ENCODE measurements around the gene PSMD2. TPM values are rescaled to one million over a fixed set of nuclear protein-coding genes. Genes with fewer than 3 reads are reported as not detected.

PSMD2 gene
- total and polyA plus RNA-seq, 5 donors, result 161 to 230 (median 223) TPM

GRCh38 chr3:184305577-184305976 is 6.5 kb downstream of the PSMD2 start:
- DNase-seq (no peak), ATAC-seq (no peak)
- H3K4me3 ChIP-seq (ENCODE audit: low read length), result no peak overlapping the region
- H3K27me3 ChIP-seq (ENCODE audit: control insufficient read depth, insufficient read depth), result no peaks in the 10 kb centered on the region
- no peak overlapping the region for H3K27ac ChIP-seq (ENCODE audit: low read length)
- WGBS, result 55% methylated on average over 1 of the region's 1 CpG
- intact Hi-C loops (cut with DNase I), result no loop called here
- H3K9me3 ChIP-seq (ENCODE audit: control insufficient read depth, low read length), result no peaks in the 10 kb centered on the region
- H3K4me1 ChIP-seq (ENCODE audit: control insufficient read depth, insufficient read depth, low read length), result no peaks in the 10 kb centered on the region

DNA sequence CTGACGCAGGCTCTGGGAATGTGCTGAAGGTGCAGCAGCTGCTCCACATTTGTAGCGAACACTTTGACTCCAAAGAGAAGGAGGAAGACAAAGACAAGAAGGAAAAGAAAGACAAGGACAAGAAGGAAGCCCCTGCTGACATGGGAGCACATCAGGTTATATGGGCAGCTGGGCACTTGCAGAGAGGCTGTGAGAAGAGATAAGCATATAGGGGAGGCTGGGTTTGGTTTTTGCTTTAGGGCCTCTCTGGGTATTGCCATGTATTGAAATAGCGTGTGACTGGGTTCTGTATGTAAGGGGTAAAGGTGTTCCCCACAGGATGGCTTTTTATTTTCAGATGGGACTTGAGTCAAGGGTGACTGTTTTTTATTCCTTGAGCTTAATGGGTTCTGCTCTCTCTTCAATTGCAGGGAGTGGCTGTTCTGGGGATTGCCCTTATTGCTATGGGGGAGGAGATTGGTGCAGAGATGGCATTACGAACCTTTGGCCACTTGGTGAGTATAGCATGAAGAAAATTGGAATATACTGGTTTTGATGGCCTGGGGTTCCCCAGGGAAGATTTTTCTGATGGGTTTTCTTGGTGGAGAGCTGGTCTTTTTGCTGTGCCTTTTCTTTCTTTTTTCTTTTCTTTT is 7.4 kb downstream of the PSMD2 start:
- no peaks in the 10 kb centered on the region for H3K9me3 ChIP-seq (ENCODE audit: control insufficient read depth, low read length)
- ATAC-seq (no peak), DNase-seq (no peak)
- no peak overlapping the region for H3K27ac ChIP-seq (ENCODE audit: low read length)
- no peak overlapping the region for H3K4me3 ChIP-seq (ENCODE audit: low read length)
- no peaks in the 10 kb centered on the region for H3K27me3 ChIP-seq (ENCODE audit: control insufficient read depth, insufficient read depth)
- H3K4me1 ChIP-seq (ENCODE audit: control insufficient read depth, insufficient read depth, low read length), result no peaks in the 10 kb centered on the region
- intact Hi-C loops (cut with DNase I), result no loop called here
- WGBS, result 90% methylated on average over 4 of the region's 4 CpGs

DNA sequence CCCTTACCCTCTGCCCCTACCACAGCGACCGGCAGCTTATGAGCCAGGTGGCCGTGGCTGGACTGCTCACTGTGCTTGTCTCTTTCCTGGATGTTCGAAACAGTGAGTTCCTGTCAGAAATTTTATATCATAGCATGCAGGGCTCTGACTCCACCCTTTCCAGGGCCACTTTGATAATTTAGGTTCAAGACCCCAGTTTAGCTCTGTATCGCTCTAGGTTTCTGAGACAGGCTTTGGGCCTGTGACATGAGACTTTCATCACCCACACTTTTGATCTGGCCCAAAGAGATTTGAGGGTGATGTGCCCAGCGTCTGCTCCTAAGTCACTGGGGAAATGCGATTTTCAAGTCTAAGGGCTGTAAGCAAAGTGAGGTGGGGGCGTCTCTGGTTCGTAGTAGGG is 8.9 kb downstream of the PSMD2 start:
- ATAC-seq (no peak), DNase-seq (peak in 1 of 3 donors; percentile 3)
- 94% methylated on average over 9 of the region's 9 CpGs for WGBS
- no peak overlapping the region for H3K27ac ChIP-seq (ENCODE audit: low read length)
- intact Hi-C loops (cut with DNase I), result no loop called here
- no peaks in the 10 kb centered on the region for H3K9me3 ChIP-seq (ENCODE audit: control insufficient read depth, low read length)
- no peak overlapping the region for H3K4me3 ChIP-seq (ENCODE audit: low read length)
- no peaks in the 10 kb centered on the region for H3K27me3 ChIP-seq (ENCODE audit: control insufficient read depth, insufficient read depth)
- no peaks in the 10 kb centered on the region for H3K4me1 ChIP-seq (ENCODE audit: control insufficient read depth, insufficient read depth, low read length)

- H3K27me3 ChIP-seq (ENCODE audit: control insufficient read depth, insufficient read depth), result no peaks in the 10 kb centered on the region
- intact Hi-C loops (cut with DNase I), result no loop called here
- no peaks in the 10 kb centered on the region for H3K9me3 ChIP-seq (ENCODE audit: control insufficient read depth, low read length)
- DNase-seq (no peak), ATAC-seq (no peak)
- WGBS, result 60% methylated on average over 7 of the region's 7 CpGs
- no peaks in the 10 kb centered on the region for H3K4me1 ChIP-seq (ENCODE audit: control insufficient read depth, insufficient read depth, low read length)
- no peak overlapping the region for H3K4me3 ChIP-seq (ENCODE audit: low read length)
- no peak overlapping the region for H3K27ac ChIP-seq (ENCODE audit: low read length)
Observed at GRCh38 chr3:184308744-184309143, 9.7 kb downstream of the PSMD2 start.

GRCh38 chr3:184311633-184312032 is 12.6 kb downstream of the PSMD2 start:
- H3K9me3 ChIP-seq (ENCODE audit: control insufficient read depth, low read length), result no peaks in the 10 kb centered on the region
- intact Hi-C loops (cut with DNase I), result no loop called here
- ATAC-seq, result no peak
- H3K4me1 ChIP-seq (ENCODE audit: control insufficient read depth, insufficient read depth, low read length), result peaks cover 3% of the 10 kb centered on the region
- no peak overlapping the region for H3K4me3 ChIP-seq (ENCODE audit: low read length)
- H3K27me3 ChIP-seq (ENCODE audit: control insufficient read depth, insufficient read depth), result no peaks in the 10 kb centered on the region
- H3K27ac ChIP-seq (ENCODE audit: low read length), result no peak overlapping the region
- no peak for DNase-seq

GRCh38 chr3:184314363-184314699 is 15.3 kb downstream of the PSMD2 start, which contains the start of gene EIF4G1:
EIF4G1 (plus strand) TSS chr3:184314606; CDS start chr3:184315797, 1,191 bp downstream.
- DNase-seq (peak; percentile 96 to 98 (median 98)), ATAC-seq (peak; percentile 84 to 94)
- Histone ChIP-seq H3K4me1 (ENCODE audit: control insufficient read depth, insufficient read depth, low read length) (peaks cover 12% of the 10 kb centered on the region), H3K27me3 (ENCODE audit: control insufficient read depth, insufficient read depth) (no peaks in the 10 kb centered on the region), H3K27ac (ENCODE audit: low read length) (peak within 1 kb of the TSS; percentile 97), H3K9me3 (ENCODE audit: control insufficient read depth, low read length) (no peaks in the 10 kb centered on the region), H3K4me3 (ENCODE audit: low read length) (peak within 1 kb of the TSS; percentile 98)
- under 1% methylated on average over 40 of the region's 40 CpGs for WGBS
- intact Hi-C loops (cut with DNase I), result loop anchor here in 1 of 4 donors (2.0 kb wide), 1 partner anchor 48 kb away; no protein-coding TSS in a partner anchor

DNA sequence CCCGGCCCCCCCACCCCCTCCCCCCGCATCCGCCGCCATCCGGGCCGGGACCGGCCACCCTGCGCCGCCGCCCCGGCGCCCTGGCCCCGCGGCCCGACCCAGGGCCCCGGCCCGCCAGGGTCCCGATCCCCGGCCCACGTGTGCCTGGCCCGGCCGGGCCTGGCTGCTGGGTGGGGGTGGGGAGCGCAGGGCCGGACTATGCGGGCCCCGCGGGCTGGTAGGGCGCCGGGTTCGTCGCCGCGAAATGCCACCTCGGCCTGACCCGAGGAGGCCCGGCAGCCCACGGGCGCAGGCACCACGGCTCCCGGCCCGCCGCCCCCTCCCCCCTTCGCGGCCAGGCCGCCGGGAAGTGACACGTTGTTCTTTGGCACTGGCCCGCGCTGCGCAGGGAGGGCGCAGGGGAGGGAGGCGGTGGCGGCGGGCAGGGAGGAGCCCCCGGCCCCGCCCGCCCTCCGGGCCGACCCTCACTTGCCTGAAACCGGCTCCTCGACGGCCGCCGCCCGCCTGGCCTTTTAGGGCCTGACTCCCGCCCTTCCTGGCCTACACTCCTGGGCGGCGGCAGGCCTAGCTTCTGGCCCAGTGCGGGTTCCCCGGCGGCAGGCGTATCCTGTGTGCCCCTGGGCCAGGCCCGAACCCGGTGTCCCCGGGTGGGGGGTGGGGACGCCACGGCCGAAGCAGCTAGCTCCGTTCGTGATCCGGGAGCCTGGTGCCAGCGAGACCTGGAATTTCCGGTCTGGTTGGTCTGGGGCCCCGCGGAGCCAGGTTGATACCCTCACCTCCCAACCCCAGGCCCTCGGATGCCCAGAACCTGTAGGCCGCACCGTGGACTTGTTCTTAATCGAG is 15.9 kb downstream of the PSMD2 start:
- H3K4me1 ChIP-seq (ENCODE audit: control insufficient read depth, insufficient read depth, low read length), result peaks cover 17% of the 10 kb centered on the region
- ATAC-seq (peak; percentile 86 to 90), DNase-seq (peak; percentile 95 to 97 (median 96))
- no peaks in the 10 kb centered on the region for H3K9me3 ChIP-seq (ENCODE audit: control insufficient read depth, low read length)
- intact Hi-C loops (cut with DNase I), result loop anchor here in 1 of 4 donors (2.0 kb wide), 1 partner anchor 48 kb away; no protein-coding TSS in a partner anchor
- peak overlapping the region; percentile 97 for H3K27ac ChIP-seq (ENCODE audit: low read length)
- WGBS, result under 1% methylated on average over 88 of the region's 89 CpGs
- peak overlapping the region; percentile 98 for H3K4me3 ChIP-seq (ENCODE audit: low read length)
- no peaks in the 10 kb centered on the region for H3K27me3 ChIP-seq (ENCODE audit: control insufficient read depth, insufficient read depth)

DNA sequence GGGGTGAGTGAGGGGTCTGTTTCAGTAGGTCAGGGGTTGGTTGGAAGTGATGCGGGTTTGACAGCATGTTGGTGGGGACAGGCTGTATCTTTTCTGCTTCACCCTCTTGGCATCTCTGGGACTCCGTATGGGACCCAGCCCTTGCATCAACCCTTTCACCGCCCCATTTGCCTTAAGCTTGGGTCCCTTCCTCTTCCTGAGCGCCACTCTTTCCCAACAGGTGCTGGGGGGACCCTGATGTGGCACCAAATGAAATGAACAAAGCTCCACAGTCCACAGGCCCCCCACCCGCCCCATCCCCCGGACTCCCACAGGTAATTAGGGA is 16.5 kb downstream of the PSMD2 start:
- no peaks in the 10 kb centered on the region for H3K27me3 ChIP-seq (ENCODE audit: control insufficient read depth, insufficient read depth)
- H3K9me3 ChIP-seq (ENCODE audit: control insufficient read depth, low read length), result no peaks in the 10 kb centered on the region
- H3K4me3 ChIP-seq (ENCODE audit: low read length), result peak overlapping the region; percentile 98
- intact Hi-C loops (cut with DNase I), result loop anchor here in 1 of 4 donors (2.0 kb wide), 1 partner anchor 47 kb away; no protein-coding TSS in a partner anchor
- peaks cover 17% of the 10 kb centered on the region for H3K4me1 ChIP-seq (ENCODE audit: control insufficient read depth, insufficient read depth, low read length)
- 6% methylated on average over 6 of the region's 6 CpGs for WGBS
- H3K27ac ChIP-seq (ENCODE audit: low read length), result peak overlapping the region; percentile 97
- DNase-seq (no peak), ATAC-seq (peak in 1 of 2 donors; percentile 0)

DNA sequence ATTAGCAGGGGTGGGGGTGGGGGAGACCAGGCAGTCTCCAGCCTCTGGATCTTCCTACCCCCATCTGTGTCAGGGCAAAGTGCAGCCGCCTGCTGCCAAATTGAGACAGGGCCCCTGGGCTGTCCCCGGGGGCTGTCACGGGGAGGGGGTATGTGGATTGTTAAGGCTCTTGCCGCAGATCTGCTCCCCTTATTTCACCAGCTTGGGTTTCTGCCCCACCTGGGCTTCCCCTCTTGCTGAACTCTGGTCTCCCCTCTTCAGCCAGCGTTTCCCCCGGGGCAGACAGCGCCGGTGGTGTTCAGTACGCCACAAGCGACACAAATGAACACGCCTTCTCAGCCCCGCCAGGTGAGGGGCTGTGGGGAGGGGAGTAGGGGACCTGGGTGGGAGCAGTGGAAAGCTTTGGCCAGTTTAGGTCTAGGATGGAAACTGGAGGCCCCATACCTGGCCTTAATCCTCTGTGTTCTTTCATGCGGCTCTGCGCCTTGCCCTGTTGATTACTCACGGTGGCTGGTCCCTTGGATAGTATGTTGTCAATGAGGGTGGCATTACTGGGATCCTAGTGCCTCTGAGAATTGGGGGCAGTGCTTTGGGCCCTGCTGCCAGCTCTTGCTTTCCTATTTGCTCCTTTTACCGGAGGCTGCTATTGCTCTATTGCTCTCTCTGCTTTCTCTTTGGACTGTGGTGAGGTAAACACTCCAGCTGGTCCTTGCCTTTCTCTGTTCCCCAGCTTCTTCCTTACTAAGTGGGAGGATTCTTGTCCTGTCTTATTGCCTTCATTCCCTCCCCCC is 17.0 kb downstream of the PSMD2 start:
- DNase-seq, result peak in 2 of 3 donors; percentile 60 to 63

DNA sequence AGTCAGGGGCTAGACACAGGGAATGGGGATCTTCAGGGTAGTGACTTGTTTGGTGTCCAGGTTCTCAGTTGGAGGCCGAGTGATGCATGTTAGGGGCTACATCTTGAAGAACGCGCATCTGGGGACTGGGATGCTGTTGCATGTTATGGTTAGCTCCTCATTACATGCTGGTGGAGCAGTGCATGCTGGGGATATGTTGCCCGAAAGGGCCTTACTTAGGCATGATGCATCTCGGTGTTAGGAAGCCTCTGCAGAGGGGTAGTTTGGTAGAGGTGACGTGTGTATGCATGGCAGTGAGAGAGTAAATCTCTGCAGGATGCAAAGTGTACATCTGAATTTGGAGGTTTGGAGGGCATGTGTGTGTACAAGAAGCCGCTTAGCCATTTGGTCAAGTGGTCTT is 17.8 kb downstream of the PSMD2 start:
- Histone ChIP-seq H3K4me1 (ENCODE audit: control insufficient read depth, insufficient read depth, low read length) (peaks cover 21% of the 10 kb centered on the region), H3K27me3 (ENCODE audit: control insufficient read depth, insufficient read depth) (no peaks in the 10 kb centered on the region), H3K4me3 (ENCODE audit: low read length) (no peak overlapping the region), H3K9me3 (ENCODE audit: control insufficient read depth, low read length) (no peaks in the 10 kb centered on the region), H3K27ac (ENCODE audit: low read length) (no peak overlapping the region)
- ATAC-seq (no peak), DNase-seq (peak in 2 of 3 donors; percentile 9 to 16)
- intact Hi-C loops (cut with DNase I), result no loop called here
- 77% methylated on average over 7 of the region's 7 CpGs for WGBS

More for the DNA sequence above, 17.0 kb downstream of the PSMD2 start:
- Histone ChIP-seq H3K9me3 (ENCODE audit: control insufficient read depth, low read length) (no peaks in the 10 kb centered on the region), H3K4me1 (ENCODE audit: control insufficient read depth, insufficient read depth, low read length) (peaks cover 17% of the 10 kb centered on the region), H3K27me3 (ENCODE audit: control insufficient read depth, insufficient read depth) (no peaks in the 10 kb centered on the region), H3K4me3 (ENCODE audit: low read length) (peak overlapping the region; percentile 98), H3K27ac (ENCODE audit: low read length) (peak overlapping the region; percentile 36)
- intact Hi-C loops (cut with DNase I), result loop anchor here in 1 of 4 donors (2.0 kb wide), 1 partner anchor 47 kb away; no protein-coding TSS in a partner anchor
- 28% methylated on average over 16 of the region's 16 CpGs for WGBS
- ATAC-seq, result no peak
